ENCODE results near the gene BAHD1. TPM values are rescaled to one million over a fixed set of nuclear protein-coding genes. Genes with fewer than 3 reads are reported as not detected.

BAHD1 gene
- total RNA-seq, 2 experiments from 2014 or later = 29.6 to 30.0 TPM

- H3K4me1 Mint-ChIP-seq = peaks cover 20% of the 10 kb centered on the region
- no peaks in the 10 kb centered on the region for H3K27me3 Mint-ChIP-seq
- POLR2A ChIA-PET = interaction anchor here (0.6 to 2.1 kb wide), 6 partner anchors 16 to 95 kb away, joined by 3 to 8 read pairs (median 4); partner anchors contain the start of gene CCDC32
Measured at GRCh38 chr15:40469776-40470390, 29.1 kb downstream of the BAHD1 start.

GRCh38 chr15:40470423-40471104 is 29.8 kb downstream of the BAHD1 start, which contains the start of gene CHST14:
Gene CHST14, plus strand, starts transcription at chr15:40470984. Its CDS starts 230 bp downstream, at chr15:40471214.
- ATAC-seq (ENCODE audit: low read depth) (peak; percentile 80), DNase-seq (peak; percentile 77)
- Mint-ChIP-seq H3K27me3 (no peaks in the 10 kb centered on the region), H3K9me3 (no peaks in the 10 kb centered on the region), H3K36me3 (peaks cover 5% of the 10 kb centered on the region), H3K4me3 (peak within 1 kb of the TSS; percentile 85), H3K4me1 (peaks cover 19% of the 10 kb centered on the region), H3K27ac (peak within 1 kb of the TSS; percentile 75)
- POLR2A ChIA-PET = interaction anchor here (0.7 to 2.1 kb wide), 5 partner anchors 17 to 94 kb away, joined by 3 to 8 read pairs (median 5); partner anchors contain the start of gene CCDC32

More at GRCh38 chr15:40469776-40470390, 29.1 kb downstream of the BAHD1 start:
- no peaks in the 10 kb centered on the region for H3K9me3 Mint-ChIP-seq
- peaks cover 9% of the 10 kb centered on the region for H3K36me3 Mint-ChIP-seq
- peak overlapping the region; percentile 28 for H3K4me3 Mint-ChIP-seq
- DNase-seq (no peak), ATAC-seq (ENCODE audit: low read depth) (no peak)
- peak overlapping the region; percentile 54 for H3K27ac Mint-ChIP-seq

- Mint-ChIP-seq H3K27ac (peak overlapping the region; percentile 75), H3K9me3 (no peaks in the 10 kb centered on the region), H3K4me3 (peak overlapping the region; percentile 85), H3K36me3 (peaks cover 2% of the 10 kb centered on the region), H3K4me1 (peaks cover 19% of the 10 kb centered on the region), H3K27me3 (no peaks in the 10 kb centered on the region)
- ATAC-seq (ENCODE audit: low read depth) (peak; percentile 28), DNase-seq (peak; percentile 64)
- POLR2A ChIA-PET = interaction anchor here (1.0 to 2.1 kb wide), 4 partner anchors 18 to 93 kb away, joined by 3 to 8 read pairs (median 6); partner anchors contain the start of gene CCDC32
Measured at GRCh38 chr15:40471105-40471807, 30.5 kb downstream of the BAHD1 start.

GRCh38 chr15:40471808-40472150 is 31.0 kb downstream of the BAHD1 start:
- H3K27me3 Mint-ChIP-seq = no peaks in the 10 kb centered on the region
- H3K4me1 Mint-ChIP-seq = peaks cover 15% of the 10 kb centered on the region
- peak overlapping the region; percentile 75 for H3K27ac Mint-ChIP-seq
- no peaks in the 10 kb centered on the region for H3K36me3 Mint-ChIP-seq
- H3K4me3 Mint-ChIP-seq = peak overlapping the region; percentile 85
- no peak for DNase-seq
- POLR2A ChIA-PET = no interaction called here
- peak; percentile 15 for ATAC-seq (ENCODE audit: low read depth)
- H3K9me3 Mint-ChIP-seq = no peaks in the 10 kb centered on the region

GRCh38 chr15:40472171-40472727 is 31.5 kb downstream of the BAHD1 start:
- H3K36me3 Mint-ChIP-seq = no peaks in the 10 kb centered on the region
- ATAC-seq (ENCODE audit: low read depth) (no peak), DNase-seq (no peak)
- POLR2A ChIA-PET = interaction anchor here (0.6 kb wide), 1 partner anchor 257 kb away, joined by 3 read pairs; no protein-coding TSS in a partner anchor
- H3K9me3 Mint-ChIP-seq = no peaks in the 10 kb centered on the region
- H3K27ac Mint-ChIP-seq = no peak overlapping the region
- peak overlapping the region; percentile 85 for H3K4me3 Mint-ChIP-seq
- H3K27me3 Mint-ChIP-seq = no peaks in the 10 kb centered on the region
- H3K4me1 Mint-ChIP-seq = peaks cover 12% of the 10 kb centered on the region

- H3K4me1 Mint-ChIP-seq = peaks cover 12% of the 10 kb centered on the region
- no peaks in the 10 kb centered on the region for H3K9me3 Mint-ChIP-seq
- no peak for DNase-seq
- peaks cover 7% of the 10 kb centered on the region for H3K27me3 Mint-ChIP-seq
- H3K36me3 Mint-ChIP-seq = no peaks in the 10 kb centered on the region
- H3K4me3 Mint-ChIP-seq = no peak overlapping the region
- ATAC-seq (ENCODE audit: low read depth) = no peak
- H3K27ac Mint-ChIP-seq = no peak overlapping the region
- POLR2A ChIA-PET = no interaction called here
Measured at GRCh38 chr15:40474581-40474980, 33.8 kb downstream of the BAHD1 start.

- H3K27me3 Mint-ChIP-seq = peaks cover 23% of the 10 kb centered on the region
- no peaks in the 10 kb centered on the region for H3K36me3 Mint-ChIP-seq
- POLR2A ChIA-PET = no interaction called here
- H3K4me3 Mint-ChIP-seq = no peak overlapping the region
- H3K9me3 Mint-ChIP-seq = no peaks in the 10 kb centered on the region
- H3K4me1 Mint-ChIP-seq = peaks cover 3% of the 10 kb centered on the region
- DNase-seq (no peak), ATAC-seq (ENCODE audit: low read depth) (no peak)
- no peak overlapping the region for H3K27ac Mint-ChIP-seq
Measured at GRCh38 chr15:40477642-40478327, 37.0 kb downstream of the BAHD1 start.

- POLR2A ChIA-PET = no interaction called here
- no peaks in the 10 kb centered on the region for H3K9me3 Mint-ChIP-seq
Measured at GRCh38 chr15:40479024-40479423, 38.3 kb downstream of the BAHD1 start.

GRCh38 chr15:40481341-40482074 is 40.8 kb downstream of the BAHD1 start:
- no peak for ATAC-seq (ENCODE audit: low read depth)
- Mint-ChIP-seq H3K4me3 (no peak overlapping the region), H3K4me1 (no peaks in the 10 kb centered on the region), H3K27ac (no peak overlapping the region), H3K36me3 (no peaks in the 10 kb centered on the region), H3K9me3 (no peaks in the 10 kb centered on the region), H3K27me3 (peaks cover 24% of the 10 kb centered on the region)
- DNase-seq = no peak
- POLR2A ChIA-PET = no interaction called here

More at GRCh38 chr15:40479024-40479423, 38.3 kb downstream of the BAHD1 start:
- peaks cover 24% of the 10 kb centered on the region for H3K27me3 Mint-ChIP-seq
- no peak for DNase-seq
- H3K27ac Mint-ChIP-seq = no peak overlapping the region
- H3K36me3 Mint-ChIP-seq = no peaks in the 10 kb centered on the region
- ATAC-seq (ENCODE audit: low read depth) = no peak
- no peaks in the 10 kb centered on the region for H3K4me1 Mint-ChIP-seq
- H3K4me3 Mint-ChIP-seq = no peak overlapping the region

GRCh38 chr15:40483919-40484318 is 43.2 kb downstream of the BAHD1 start:
- Mint-ChIP-seq H3K4me3 (no peak overlapping the region), H3K9me3 (no peaks in the 10 kb centered on the region), H3K36me3 (no peaks in the 10 kb centered on the region), H3K4me1 (no peaks in the 10 kb centered on the region), H3K27ac (no peak overlapping the region), H3K27me3 (peaks cover 20% of the 10 kb centered on the region)
- no peak for DNase-seq
- POLR2A ChIA-PET = interaction anchor here (0.7 kb wide), 1 partner anchor 245 kb away, joined by 3 read pairs; no protein-coding TSS in a partner anchor
- no peak for ATAC-seq (ENCODE audit: low read depth)

GRCh38 chr15:40486066-40486770 is 45.5 kb downstream of the BAHD1 start:
- ATAC-seq (ENCODE audit: low read depth) (no peak), DNase-seq (peak; percentile 8)
- Mint-ChIP-seq H3K4me3 (peak overlapping the region; percentile 16), H3K27ac (peak overlapping the region; percentile 16), H3K36me3 (no peaks in the 10 kb centered on the region), H3K9me3 (no peaks in the 10 kb centered on the region), H3K27me3 (peaks cover 9% of the 10 kb centered on the region), H3K4me1 (peaks cover under 1% of the 10 kb centered on the region)
- POLR2A ChIA-PET = no interaction called here

Measured in activated naive CD8-positive, alpha-beta T cell treated with anti-CD3 and anti-CD28 coated beads, Interleukin-2, amount 10 ng/mL, durations not matched to agents 7 days and 5 days (primary cell).